ENCODE results near the gene NR4A3.
"Not testable (repeated sequence)": the region's sequence is repeated elsewhere in the genome, so short reads cannot be mapped to it uniquely, and the experiment has no call there.

Gene NR4A3

GRCh38 chr9:99852617-99853016 is 30.9 kb downstream of the NR4A3 start:
- no peaks in the 10 kb centered on the region for H3K36me3 ChIP-seq (ENCODE audit: insufficient read depth, insufficient read length, low read length)
- no peaks in the 10 kb centered on the region for H3K9me3 ChIP-seq (ENCODE audit: insufficient read depth, low read length)
- H3K9ac ChIP-seq (ENCODE audit: insufficient read length, low read depth): no peak overlapping the region
- TF ChIP-seq ZNF274 (IDR thresholded peaks at IDR 0.05; ENCODE audit: low read depth, low read length) (no peak), SUZ12 (IDR thresholded peaks at IDR 0.05; ENCODE audit: extremely low read depth, insufficient read depth, insufficient read length) (no peak), YY1 (IDR thresholded peaks at IDR 0.05; ENCODE audit: insufficient read depth, insufficient read length) (no peak)
- no peak overlapping the region for H3K4me3 ChIP-seq (ENCODE audit: insufficient read length, low read depth)
- DNase-seq (ENCODE audit: low read depth, low spot score): no peak
- H3K4me1 ChIP-seq (ENCODE audit: insufficient read depth, insufficient read length): no peaks in the 10 kb centered on the region
- no peaks in the 10 kb centered on the region for H3K27me3 ChIP-seq (ENCODE audit: insufficient read depth, insufficient read length)

GRCh38 chr9:99855467-99856176 is 33.9 kb downstream of the NR4A3 start:
- TF ChIP-seq ZNF274 (IDR thresholded peaks at IDR 0.05; ENCODE audit: low read depth, low read length) (no peak), SUZ12 (IDR thresholded peaks at IDR 0.05; ENCODE audit: extremely low read depth, insufficient read depth, insufficient read length) (no peak), YY1 (IDR thresholded peaks at IDR 0.05; ENCODE audit: insufficient read depth, insufficient read length) (no peak)
- no peak for DNase-seq (ENCODE audit: low read depth, low spot score)
- no peaks in the 10 kb centered on the region for H3K9me3 ChIP-seq (ENCODE audit: insufficient read depth, low read length)

GRCh38 chr9:99857576-99857975 is 35.9 kb downstream of the NR4A3 start:
- H3K27me3 ChIP-seq (ENCODE audit: insufficient read depth, insufficient read length); H3K4me3 ChIP-seq (ENCODE audit: insufficient read length, low read depth); H3K9me3 ChIP-seq (ENCODE audit: insufficient read depth, low read length); H3K9ac ChIP-seq (ENCODE audit: insufficient read length, low read depth); H3K36me3 ChIP-seq (ENCODE audit: insufficient read depth, insufficient read length, low read length); DNase-seq (ENCODE audit: low read depth, low spot score); H3K4me1 ChIP-seq (ENCODE audit: insufficient read depth, insufficient read length): not testable (repeated sequence)

More at GRCh38 chr9:99855467-99856176, 33.9 kb downstream of the NR4A3 start:
- Histone ChIP-seq H3K9ac (ENCODE audit: insufficient read length, low read depth) (no peak overlapping the region), H3K27me3 (ENCODE audit: insufficient read depth, insufficient read length) (no peaks in the 10 kb centered on the region), H3K4me1 (ENCODE audit: insufficient read depth, insufficient read length) (peaks cover 2% of the 10 kb centered on the region), H3K4me3 (ENCODE audit: insufficient read length, low read depth) (no peak overlapping the region), H3K36me3 (ENCODE audit: insufficient read depth, insufficient read length, low read length) (no peaks in the 10 kb centered on the region)

- no peak overlapping the region for H3K4me3 ChIP-seq (ENCODE audit: insufficient read length, low read depth)
- TF ChIP-seq SUZ12 (IDR thresholded peaks at IDR 0.05; ENCODE audit: extremely low read depth, insufficient read depth, insufficient read length) (no peak), ZNF274 (IDR thresholded peaks at IDR 0.05; ENCODE audit: low read depth, low read length) (no peak), YY1 (IDR thresholded peaks at IDR 0.05; ENCODE audit: insufficient read depth, insufficient read length) (no peak)
- no peak overlapping the region for H3K9ac ChIP-seq (ENCODE audit: insufficient read length, low read depth)
- DNase-seq (ENCODE audit: low read depth, low spot score): no peak
- H3K27me3 ChIP-seq (ENCODE audit: insufficient read depth, insufficient read length): no peaks in the 10 kb centered on the region
- H3K36me3 ChIP-seq (ENCODE audit: insufficient read depth, insufficient read length, low read length): no peaks in the 10 kb centered on the region
- H3K4me1 ChIP-seq (ENCODE audit: insufficient read depth, insufficient read length): peaks cover 2% of the 10 kb centered on the region
- no peaks in the 10 kb centered on the region for H3K9me3 ChIP-seq (ENCODE audit: insufficient read depth, low read length)
These were observed 36.4 kb downstream of the NR4A3 start for GRCh38 chr9:99858087-99858486.

GRCh38 chr9:99859243-99859980 is 37.7 kb downstream of the NR4A3 start:
- H3K9ac ChIP-seq (ENCODE audit: insufficient read length, low read depth): no peak overlapping the region
- peak; percentile 42 for DNase-seq (ENCODE audit: low read depth, low spot score)

GRCh38 chr9:99860266-99860665 is 38.6 kb downstream of the NR4A3 start:
- peaks cover 2% of the 10 kb centered on the region for H3K4me1 ChIP-seq (ENCODE audit: insufficient read depth, insufficient read length)
- no peak overlapping the region for H3K9ac ChIP-seq (ENCODE audit: insufficient read length, low read depth)
- H3K4me3 ChIP-seq (ENCODE audit: insufficient read length, low read depth): no peak overlapping the region
- H3K9me3 ChIP-seq (ENCODE audit: insufficient read depth, low read length): no peaks in the 10 kb centered on the region
- no peaks in the 10 kb centered on the region for H3K36me3 ChIP-seq (ENCODE audit: insufficient read depth, insufficient read length, low read length)
- DNase-seq (ENCODE audit: low read depth, low spot score): no peak
- no peaks in the 10 kb centered on the region for H3K27me3 ChIP-seq (ENCODE audit: insufficient read depth, insufficient read length)
- TF ChIP-seq ZNF274 (IDR thresholded peaks at IDR 0.05; ENCODE audit: low read depth, low read length) (no peak), YY1 (IDR thresholded peaks at IDR 0.05; ENCODE audit: insufficient read depth, insufficient read length) (no peak), SUZ12 (IDR thresholded peaks at IDR 0.05; ENCODE audit: extremely low read depth, insufficient read depth, insufficient read length) (no peak)

More at GRCh38 chr9:99859243-99859980, 37.7 kb downstream of the NR4A3 start:
- no peaks in the 10 kb centered on the region for H3K27me3 ChIP-seq (ENCODE audit: insufficient read depth, insufficient read length)
- no peak for TF ChIP-seq SUZ12 (IDR thresholded peaks at IDR 0.05; ENCODE audit: extremely low read depth, insufficient read depth, insufficient read length)
- TF ChIP-seq YY1 (IDR thresholded peaks at IDR 0.05; ENCODE audit: insufficient read depth, insufficient read length): no peak
- no peak for TF ChIP-seq ZNF274 (IDR thresholded peaks at IDR 0.05; ENCODE audit: low read depth, low read length)
- no peak overlapping the region for H3K4me3 ChIP-seq (ENCODE audit: insufficient read length, low read depth)
- no peaks in the 10 kb centered on the region for H3K9me3 ChIP-seq (ENCODE audit: insufficient read depth, low read length)
- H3K4me1 ChIP-seq (ENCODE audit: insufficient read depth, insufficient read length): peaks cover 2% of the 10 kb centered on the region
- no peaks in the 10 kb centered on the region for H3K36me3 ChIP-seq (ENCODE audit: insufficient read depth, insufficient read length, low read length)

- Histone ChIP-seq H3K4me1 (ENCODE audit: insufficient read depth, insufficient read length) (peaks cover 2% of the 10 kb centered on the region), H3K4me3 (ENCODE audit: insufficient read length, low read depth) (no peak overlapping the region), H3K9ac (ENCODE audit: insufficient read length, low read depth) (no peak overlapping the region), H3K36me3 (ENCODE audit: insufficient read depth, insufficient read length, low read length) (no peaks in the 10 kb centered on the region), H3K27me3 (ENCODE audit: insufficient read depth, insufficient read length) (no peaks in the 10 kb centered on the region), H3K9me3 (ENCODE audit: insufficient read depth, low read length) (no peaks in the 10 kb centered on the region)
- DNase-seq (ENCODE audit: low read depth, low spot score): no peak
- TF ChIP-seq SUZ12 (IDR thresholded peaks at IDR 0.05; ENCODE audit: extremely low read depth, insufficient read depth, insufficient read length) (no peak), YY1 (IDR thresholded peaks at IDR 0.05; ENCODE audit: insufficient read depth, insufficient read length) (no peak), ZNF274 (IDR thresholded peaks at IDR 0.05; ENCODE audit: low read depth, low read length) (no peak)
These were observed 42.3 kb downstream of the NR4A3 start for GRCh38 chr9:99863955-99864354.
